Body of pancreas (tissue), 4 donors: ENCODE measurements around the gene FAM240B. TPM values are rescaled to one million over a fixed set of nuclear protein-coding genes. Genes with fewer than 3 reads are reported as not detected.

ENCODE experiments used
- ATAC-seq: fragments of 150-250 bp; one replicate; pipeline ENCODE4 v1.9.1; 2016
- DNase-seq, 4 donors: peaks; one replicate each; pipeline ENCODE4 v3.0.0-alpha.2; 2019
- H3K27ac ChIP-seq, 4 donors: fragments of 200-600 bp; sonication (generic); 1 replicate in 3 of 4; 2 replicates in 1 of 4; pipeline versions ENCODE4 v1.5.1 to v1.6.1; 2016 to 2019; ENCODE audit warnings: mild to moderate bottlenecking in 1 of 4, mixed read lengths in 1 of 4, moderate library complexity in 1 of 4
- H3K27me3 ChIP-seq, 2 donors: fragments of 200-600 bp; sonication (generic); one replicate each; pipeline ENCODE4 v1.6.0; 2016; ENCODE audit warnings: mild to moderate bottlenecking in 1 of 2
- H3K36me3 ChIP-seq, 2 donors: fragments of 200-600 bp; sonication (generic); replicated peaks in 1 of 2; 2 replicates each; pipeline ENCODE4 v1.5.1; 2016; ENCODE audit warnings: low read depth in 2 of 2; ENCODE audit not compliant: insufficient read depth in 1 of 2
- H3K4me1 ChIP-seq: fragments of 200-600 bp; sonication (generic); one replicate; pipeline ENCODE4 v1.6.0; 2016
- H3K4me3 ChIP-seq, 2 donors: fragments of 200-600 bp; sonication (generic); 1 replicate in 1 of 2; 2 replicates in 1 of 2; pipeline ENCODE4 v1.5.1; 2016 to 2019
- H3K9me3 ChIP-seq, 3 donors: fragments of 200-600 bp; sonication (generic); 1 replicate in 2 of 3; 2 replicates in 1 of 3; pipeline ENCODE4 v1.5.1; 2016
- CTCF ChIP-seq, 7 experiments: fragments of 450-650 bp in 4 of 7; fragments of 200-600 bp in 3 of 7; sonication (generic) in 3 of 7; IDR thresholded peaks; one replicate each; pipeline ENCODE4 v1.5.1; 2016 to 2019; ENCODE audit warnings: antibody characterized with exemption in 7 of 7
- POLR2A ChIP-seq, 3 donors: fragments of 450-650 bp; IDR thresholded peaks; one replicate each; pipeline ENCODE4 v1.6.1; 2016; ENCODE audit warnings: antibody characterized with exemption in 3 of 3, mild to moderate bottlenecking in 2 of 3
- WGBS, 2 donors: methylation state at CpG; one replicate each; pipeline ENCODE4 v1.1.5; 2017; 5-methylcytosine and 5-hydroxymethylcytosine counted together
- intact Hi-C: fragments of 100-400 bp; cut with DNase I; formaldehyde crosslinking; loops from one replicate; pipeline ENCODE4 v1.15.1; 2023
- total RNA-seq, 2 donors: library from RNA; depleted of rRNA; stranded (reverse); fragments of >200 nt; gene quantifications; one replicate each; pipeline ENCODE4 v1.1.0, GENCODE V29; 2016

The FAM240B gene
- total RNA-seq, 2 donors from 2014 or later: not detected

- intact Hi-C loops: no loop called here
- no peak for ATAC-seq
- TF ChIP-seq CTCF (IDR thresholded peaks at IDR 0.05): no peak
- TF ChIP-seq POLR2A (IDR thresholded peaks at IDR 0.05): no peak
- no peaks in the 10 kb centered on the region for H3K27me3 ChIP-seq
- no peak overlapping the region for H3K27ac ChIP-seq
- H3K4me3 ChIP-seq: no peak overlapping the region
- H3K9me3 ChIP-seq: no peaks in the 10 kb centered on the region
- DNase-seq: peak in 1 of 4 donors; percentile 36
- 36 to 45% methylated on average over 5 of the region's 5 CpGs for WGBS, 2 donors
- H3K4me1 ChIP-seq: peaks cover 10% of the 10 kb centered on the region
- no peaks in the 10 kb centered on the region for H3K36me3 ChIP-seq
These were observed 30.3 kb downstream of the FAM240B start for GRCh38 chr9:38689678-38690077.

DNA sequence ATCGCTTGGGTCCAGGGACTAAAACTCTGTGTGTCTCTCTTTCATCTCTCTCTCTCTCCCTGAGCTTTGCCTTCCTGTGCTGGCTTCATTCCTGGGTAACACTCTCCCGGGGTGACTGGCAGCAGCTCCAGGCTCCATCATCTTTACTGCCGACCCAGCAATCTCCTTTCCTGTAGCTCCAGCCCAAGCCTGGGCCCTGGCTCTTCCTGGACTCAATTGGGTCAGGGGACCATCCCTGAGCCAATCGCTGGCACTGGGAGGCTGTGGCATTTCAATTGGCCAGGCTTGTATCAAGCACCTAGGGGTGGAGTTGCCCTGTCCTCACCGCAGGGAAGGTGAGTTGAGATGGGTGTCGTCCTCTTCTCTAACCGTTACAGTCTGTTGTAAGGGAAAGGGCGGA is 31.9 kb downstream of the FAM240B start:
- Histone ChIP-seq H3K4me1 (peaks cover 10% of the 10 kb centered on the region), H3K27me3 (no peaks in the 10 kb centered on the region), H3K27ac (peak overlapping the region in 1 of 4 donors; percentile 57), H3K9me3 (no peaks in the 10 kb centered on the region), H3K36me3 (no peaks in the 10 kb centered on the region), H3K4me3 (no peak overlapping the region)
- ATAC-seq (peak; percentile 13), DNase-seq (no peak)
- 54 to 58% methylated on average over 6 to 7 of the region's 8 CpGs for WGBS, 2 donors
- TF ChIP-seq CTCF (IDR thresholded peaks at IDR 0.05): no peak
- TF ChIP-seq POLR2A (IDR thresholded peaks at IDR 0.05): no peak
- intact Hi-C loops: no loop called here

DNA sequence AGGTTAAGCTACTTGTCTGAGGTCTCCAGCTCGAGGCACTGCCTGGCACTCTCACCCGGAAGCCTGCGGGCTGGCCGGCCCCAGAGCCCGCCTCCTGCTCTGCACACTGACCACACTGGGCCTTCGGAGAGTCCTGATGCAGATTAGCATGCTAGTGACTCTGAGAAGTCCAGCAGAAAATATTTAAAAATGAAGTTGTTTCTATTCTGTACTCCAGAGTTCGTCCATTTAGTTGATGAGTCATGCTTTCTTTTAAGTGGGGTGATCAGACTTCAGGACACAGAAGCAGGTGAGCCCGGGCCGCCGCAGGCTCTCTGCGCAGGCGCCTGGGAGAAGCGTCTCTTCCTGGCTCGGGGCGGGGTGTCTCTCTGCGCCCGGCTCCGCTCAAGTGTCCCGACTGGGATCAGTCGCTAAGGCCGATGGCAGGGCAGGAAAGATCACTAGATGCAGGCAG is 32.5 kb downstream of the FAM240B start:
- 20 to 27% methylated on average over 8 to 21 of the region's 21 CpGs for WGBS, 2 donors
- DNase-seq (peak; percentile 72 to 82 (median 75)), ATAC-seq (peak; percentile 95)
- H3K36me3 ChIP-seq: no peaks in the 10 kb centered on the region
- no peaks in the 10 kb centered on the region for H3K9me3 ChIP-seq
- H3K4me3 ChIP-seq: no peak overlapping the region
- peak overlapping the region in 2 of 4 donors; percentile 12 to 57 for H3K27ac ChIP-seq
- intact Hi-C loops: no loop called here
- H3K4me1 ChIP-seq: peaks cover 10% of the 10 kb centered on the region
- H3K27me3 ChIP-seq: no peaks in the 10 kb centered on the region
- TF ChIP-seq POLR2A (IDR thresholded peaks at IDR 0.05) (peak in 1 of 3 donors; percentile 41), CTCF (IDR thresholded peaks at IDR 0.05) (no peak)

DNA sequence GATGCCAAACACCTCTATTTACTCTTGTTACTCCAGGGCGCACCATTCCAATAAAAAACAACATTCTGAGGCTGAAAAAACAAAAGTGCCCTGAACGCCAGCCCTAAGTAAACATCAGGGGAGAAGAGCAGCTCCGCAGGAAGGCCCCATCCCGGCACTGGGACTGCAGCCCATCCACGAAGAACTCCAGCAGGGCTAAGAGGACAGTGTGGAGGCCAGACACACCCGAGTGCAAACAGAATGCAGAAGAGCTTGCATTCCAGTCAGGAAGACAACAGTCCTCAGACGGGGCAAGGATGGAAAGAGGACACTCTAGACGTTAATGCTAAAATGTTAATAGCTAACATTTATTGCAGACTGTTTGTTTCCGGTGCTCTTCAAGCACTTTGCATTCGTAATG is 33.0 kb downstream of the FAM240B start:
- Histone ChIP-seq H3K4me3 (no peak overlapping the region), H3K27ac (peak overlapping the region in 2 of 4 donors; percentile 12 to 57), H3K36me3 (no peaks in the 10 kb centered on the region), H3K4me1 (peaks cover 10% of the 10 kb centered on the region), H3K9me3 (no peaks in the 10 kb centered on the region), H3K27me3 (no peaks in the 10 kb centered on the region)
- intact Hi-C loops: no loop called here
- ATAC-seq (no peak), DNase-seq (no peak)
- 28 to 43% methylated on average over 8 to 10 of the region's 10 CpGs for WGBS, 2 donors
- TF ChIP-seq POLR2A (IDR thresholded peaks at IDR 0.05) (no peak), CTCF (IDR thresholded peaks at IDR 0.05) (no peak)

DNA sequence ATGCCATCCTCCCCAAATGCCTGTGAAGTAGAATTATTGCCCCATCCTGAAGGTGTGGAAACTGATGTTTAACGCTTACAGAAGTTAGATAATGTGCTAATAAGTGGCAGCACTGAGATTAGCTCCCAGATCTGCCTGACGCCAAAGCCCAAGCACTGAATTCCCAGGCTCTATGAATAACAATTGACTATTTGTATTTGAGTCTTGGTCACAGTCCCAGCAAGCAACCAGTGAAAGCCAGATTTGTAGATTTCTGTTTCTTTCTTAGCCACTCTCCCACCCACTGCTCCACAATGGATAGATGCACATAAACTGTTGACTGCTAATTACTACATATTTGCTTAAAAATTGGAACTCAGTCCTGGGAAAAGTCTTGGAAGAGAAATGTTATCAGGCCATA is 34.4 kb downstream of the FAM240B start:
- ATAC-seq (no peak), DNase-seq (no peak)
- H3K9me3 ChIP-seq: no peaks in the 10 kb centered on the region
- no peaks in the 10 kb centered on the region for H3K27me3 ChIP-seq
- no peaks in the 10 kb centered on the region for H3K36me3 ChIP-seq
- H3K4me3 ChIP-seq: no peak overlapping the region
- no peak overlapping the region for H3K27ac ChIP-seq
- TF ChIP-seq POLR2A (IDR thresholded peaks at IDR 0.05) (no peak), CTCF (IDR thresholded peaks at IDR 0.05) (no peak)
- WGBS, 2 donors: 32 to 33% methylated on average over 2 of the region's 2 CpGs
- H3K4me1 ChIP-seq: peaks cover 10% of the 10 kb centered on the region
- intact Hi-C loops: no loop called here
